Upper lobe of right lung (tissue), 1 donor: Measurements from ENCODE around the gene SDHAF2. TPM values are rescaled to one million over a fixed set of nuclear protein-coding genes. Genes with fewer than 3 reads are reported as not detected.
"Not testable (repeated sequence)": the region's sequence is repeated elsewhere in the genome, so short reads cannot be mapped to it uniquely, and the experiment has no call there.

Experiments used
- ATAC-seq: fragments of 200-7000 bp; cut with Tn5 transposase; one replicate; pipeline ENCODE4 v1.9.1; 2020; ENCODE audit warnings: mild to moderate bottlenecking, moderate library complexity
- DNase-seq: peaks from one replicate; pipeline ENCODE4 v3.0.0-alpha.2; 2020
- H3K27ac ChIP-seq: fragments of 200-600 bp; one replicate; pipeline ENCODE4 v1.8.0; 2022
- H3K27me3 ChIP-seq: fragments of 200-600 bp; one replicate; pipeline ENCODE4 v1.8.0; 2022; ENCODE audit warnings: mild to moderate bottlenecking
- H3K36me3 ChIP-seq: fragments of 200-600 bp; one replicate; pipeline ENCODE4 v1.8.0; 2022
- H3K4me1 ChIP-seq: fragments of 200-600 bp; one replicate; pipeline ENCODE4 v1.8.0; 2022
- H3K4me3 ChIP-seq: fragments of 200-600 bp; one replicate; pipeline ENCODE4 v1.8.0; 2022; ENCODE audit warnings: mild to moderate bottlenecking
- H3K9me3 ChIP-seq: fragments of 200-600 bp; one replicate; pipeline ENCODE4 v1.8.0; 2022
- intact Hi-C: fragments of 100-400 bp; cut with DNase I; formaldehyde crosslinking; loops from one replicate; pipeline ENCODE4 v1.11.0; 2022
- total RNA-seq: library from RNA; stranded (reverse); fragmentation: NEBNext Ultra II Directional; extraction: Animal tissue kit (Norgen Biotek cat#: 25700); gene quantifications from one replicate; pipeline ENCODE4 v1.2.1, GENCODE V29; 2021
- TF ChIP-seq, protein P1 (sequence below): fragments of 200-600 bp; IDR thresholded peaks from one replicate; pipeline ENCODE4 v1.8.0; 2022; ENCODE audit warnings: antibody characterized with exemption
- donor health status: DM: no; HTN: yes; CAD: no; lungs with severe emphysema.

The SDHAF2 gene
- total RNA-seq, 1 donor from 2014 or later: 34.1 TPM

DNA sequence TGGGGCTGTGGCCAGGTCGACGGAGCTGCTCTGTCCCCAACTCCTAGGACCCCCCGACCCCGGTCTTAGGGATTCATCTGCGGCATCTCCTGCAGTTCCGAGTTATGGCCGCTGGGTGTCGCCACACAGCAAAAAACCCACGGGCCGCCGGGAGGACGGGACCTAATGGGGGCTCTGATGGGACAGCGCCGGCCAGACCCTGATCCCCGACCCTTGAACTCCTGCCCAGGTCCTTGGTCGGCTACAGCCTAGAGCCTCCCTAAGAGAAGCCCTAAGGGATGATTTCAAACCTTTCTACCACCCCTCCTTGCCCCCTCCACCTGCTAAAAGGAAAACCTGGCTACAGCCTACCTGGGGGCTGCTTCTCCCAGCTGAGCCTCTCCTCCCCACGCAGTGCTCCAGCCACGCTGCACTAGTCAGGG lies 47.8 kb downstream of the SDHAF2 start:
- no peaks in the 10 kb centered on the region for H3K9me3 ChIP-seq
- no peak overlapping the region for H3K27ac ChIP-seq
- H3K4me3 ChIP-seq: no peak overlapping the region
- H3K4me1 ChIP-seq: no peaks in the 10 kb centered on the region
- TF ChIP-seq, protein P1, sequence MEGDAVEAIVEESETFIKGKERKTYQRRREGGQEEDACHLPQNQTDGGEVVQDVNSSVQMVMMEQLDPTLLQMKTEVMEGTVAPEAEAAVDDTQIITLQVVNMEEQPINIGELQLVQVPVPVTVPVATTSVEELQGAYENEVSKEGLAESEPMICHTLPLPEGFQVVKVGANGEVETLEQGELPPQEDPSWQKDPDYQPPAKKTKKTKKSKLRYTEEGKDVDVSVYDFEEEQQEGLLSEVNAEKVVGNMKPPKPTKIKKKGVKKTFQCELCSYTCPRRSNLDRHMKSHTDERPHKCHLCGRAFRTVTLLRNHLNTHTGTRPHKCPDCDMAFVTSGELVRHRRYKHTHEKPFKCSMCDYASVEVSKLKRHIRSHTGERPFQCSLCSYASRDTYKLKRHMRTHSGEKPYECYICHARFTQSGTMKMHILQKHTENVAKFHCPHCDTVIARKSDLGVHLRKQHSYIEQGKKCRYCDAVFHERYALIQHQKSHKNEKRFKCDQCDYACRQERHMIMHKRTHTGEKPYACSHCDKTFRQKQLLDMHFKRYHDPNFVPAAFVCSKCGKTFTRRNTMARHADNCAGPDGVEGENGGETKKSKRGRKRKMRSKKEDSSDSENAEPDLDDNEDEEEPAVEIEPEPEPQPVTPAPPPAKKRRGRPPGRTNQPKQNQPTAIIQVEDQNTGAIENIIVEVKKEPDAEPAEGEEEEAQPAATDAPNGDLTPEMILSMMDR: peak; percentile 95
- H3K36me3 ChIP-seq: no peaks in the 10 kb centered on the region
- ATAC-seq: peak; percentile 62
- intact Hi-C loops: loop anchor here (10.0 kb wide), 2 partner anchors 47 to 157 kb away; no protein-coding TSS in a partner anchor
- peaks cover 6% of the 10 kb centered on the region for H3K27me3 ChIP-seq
- peak; percentile 73 for DNase-seq

DNA sequence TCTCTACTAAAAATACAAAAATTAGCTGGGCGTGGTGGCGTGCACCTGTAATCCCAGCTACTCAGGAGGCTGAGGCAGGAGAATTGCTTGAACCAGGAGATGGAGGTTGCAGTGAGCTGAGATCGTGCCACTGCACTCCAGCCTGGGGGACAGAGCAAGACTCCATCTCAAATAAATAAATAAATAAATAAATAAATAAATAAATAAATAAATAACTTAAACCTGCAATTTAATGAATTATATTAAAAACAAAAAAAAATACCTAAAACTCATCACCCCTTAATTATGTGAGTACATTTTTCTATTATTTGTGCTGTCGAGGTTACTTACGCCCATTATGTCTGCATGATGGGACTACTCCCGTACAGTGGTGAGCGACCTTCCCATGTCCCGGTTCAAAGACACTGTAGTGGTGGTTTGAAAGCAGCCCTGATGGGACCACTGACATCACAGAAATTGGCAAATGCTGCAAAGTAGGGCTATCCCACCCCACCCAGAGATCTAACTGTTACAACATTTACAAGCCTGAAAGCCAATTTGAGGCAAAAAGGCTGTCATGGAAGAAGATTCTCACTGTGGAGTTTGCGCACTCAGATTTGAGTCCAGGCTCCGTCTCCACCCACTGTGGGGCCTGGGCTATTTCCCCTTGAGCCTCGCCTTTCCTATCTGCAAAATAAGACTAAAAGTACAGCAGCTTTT lies 49.6 kb downstream of the SDHAF2 start:
- H3K36me3 ChIP-seq: not testable (repeated sequence)

DNA sequence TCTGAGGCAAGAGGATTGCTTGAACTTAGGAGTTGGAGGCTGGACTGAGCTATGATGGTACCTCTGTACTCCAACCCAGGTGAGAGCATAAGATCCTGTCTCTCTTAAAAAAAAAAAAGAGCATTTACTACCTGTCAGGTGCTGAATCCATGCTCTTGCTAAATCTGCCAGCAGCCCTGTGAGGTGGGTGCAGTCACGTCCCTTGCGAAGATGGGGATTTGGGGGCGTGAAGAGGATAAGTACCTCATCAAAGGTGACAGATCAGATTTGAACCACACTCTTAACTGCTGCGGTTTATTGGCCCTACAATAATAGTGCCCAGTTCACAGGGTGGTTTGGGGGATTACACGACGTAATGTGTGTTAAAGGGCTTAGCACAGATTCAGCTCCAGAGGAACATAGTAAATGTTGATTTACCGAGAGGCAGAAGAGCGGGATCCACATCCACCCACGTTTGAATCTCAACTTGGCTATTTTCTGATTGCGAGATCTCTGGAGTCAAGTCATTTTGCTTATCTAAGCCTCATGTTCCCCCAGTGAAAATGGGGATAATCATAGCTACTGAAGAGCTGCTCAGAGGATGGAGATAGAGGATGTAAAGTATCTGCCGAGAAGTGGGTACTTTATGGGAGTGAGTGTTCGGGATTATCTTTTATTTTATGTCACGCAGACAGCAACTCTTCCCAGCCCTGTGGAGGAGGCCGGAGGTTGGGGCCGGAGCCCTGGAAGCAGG lies 50.5 kb downstream of the SDHAF2 start:
- H3K36me3 ChIP-seq: no peaks in the 10 kb centered on the region
- TF ChIP-seq, protein P1: no peak
- ATAC-seq: no peak
- H3K4me3 ChIP-seq: no peak overlapping the region
- intact Hi-C loops: no loop called here
- DNase-seq: no peak
- H3K27ac ChIP-seq: no peak overlapping the region
- no peaks in the 10 kb centered on the region for H3K4me1 ChIP-seq
- peaks cover 6% of the 10 kb centered on the region for H3K27me3 ChIP-seq
- no peaks in the 10 kb centered on the region for H3K9me3 ChIP-seq

More for the DNA sequence above, 49.6 kb downstream of the SDHAF2 start:
- not testable (repeated sequence) for DNase-seq, H3K27me3 ChIP-seq, H3K9me3 ChIP-seq, H3K4me3 ChIP-seq, ATAC-seq, H3K4me1 ChIP-seq, H3K27ac ChIP-seq
- intact Hi-C loops: loop anchor here (10.0 kb wide), 2 partner anchors 45 to 155 kb away; no protein-coding TSS in a partner anchor

DNA sequence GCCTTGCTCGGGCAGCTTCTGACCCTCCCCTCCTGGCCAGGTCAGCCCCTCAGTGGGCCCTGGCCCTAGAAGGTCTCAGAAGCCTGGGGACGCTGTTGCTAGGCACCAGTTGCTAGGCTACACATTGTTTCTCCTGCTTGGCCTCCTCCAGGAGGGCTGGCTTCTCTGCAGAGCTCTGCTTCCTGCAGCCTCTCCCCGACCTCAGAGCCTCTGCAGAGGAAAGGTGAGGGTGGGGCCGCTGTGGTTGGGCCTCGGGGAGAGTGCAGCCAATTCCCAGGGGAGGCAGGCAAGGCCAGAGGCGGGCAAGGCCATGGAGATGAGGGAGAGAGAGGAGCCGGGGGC lies 51.0 kb downstream of the SDHAF2 start:
- Histone ChIP-seq H3K36me3 (no peaks in the 10 kb centered on the region), H3K4me3 (no peak overlapping the region), H3K27ac (no peak overlapping the region), H3K27me3 (peaks cover 6% of the 10 kb centered on the region), H3K4me1 (no peaks in the 10 kb centered on the region), H3K9me3 (no peaks in the 10 kb centered on the region)
- DNase-seq: no peak
- TF ChIP-seq, protein P1: no peak
- ATAC-seq: no peak
- intact Hi-C loops: no loop called here

DNA sequence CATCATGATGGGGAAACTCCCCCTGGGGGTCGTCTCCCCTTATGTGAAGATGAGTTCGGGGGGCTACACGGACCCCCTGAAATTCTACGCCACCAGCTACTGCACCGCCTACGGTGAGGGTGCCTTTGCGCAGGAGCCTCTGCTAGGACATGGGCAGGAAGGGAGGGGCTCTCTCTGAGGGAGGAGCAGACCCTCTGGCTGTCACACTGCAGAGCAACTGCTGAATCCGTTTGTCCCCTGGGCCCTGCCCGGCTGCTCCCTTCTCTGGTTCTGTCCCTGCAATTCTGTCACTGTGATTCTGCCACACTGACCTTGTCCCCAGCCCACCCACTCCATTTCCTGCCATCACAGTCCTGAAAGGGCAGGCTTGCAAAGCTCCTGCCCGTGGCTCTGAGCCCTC lies 51.9 kb downstream of the SDHAF2 start:
- Histone ChIP-seq H3K4me1 (no peaks in the 10 kb centered on the region), H3K9me3 (no peaks in the 10 kb centered on the region), H3K36me3 (no peaks in the 10 kb centered on the region), H3K27me3 (peaks cover 6% of the 10 kb centered on the region), H3K4me3 (no peak overlapping the region), H3K27ac (no peak overlapping the region)
- DNase-seq: no peak
- TF ChIP-seq, protein P1: no peak
- intact Hi-C loops: no loop called here
- no peak for ATAC-seq

DNA sequence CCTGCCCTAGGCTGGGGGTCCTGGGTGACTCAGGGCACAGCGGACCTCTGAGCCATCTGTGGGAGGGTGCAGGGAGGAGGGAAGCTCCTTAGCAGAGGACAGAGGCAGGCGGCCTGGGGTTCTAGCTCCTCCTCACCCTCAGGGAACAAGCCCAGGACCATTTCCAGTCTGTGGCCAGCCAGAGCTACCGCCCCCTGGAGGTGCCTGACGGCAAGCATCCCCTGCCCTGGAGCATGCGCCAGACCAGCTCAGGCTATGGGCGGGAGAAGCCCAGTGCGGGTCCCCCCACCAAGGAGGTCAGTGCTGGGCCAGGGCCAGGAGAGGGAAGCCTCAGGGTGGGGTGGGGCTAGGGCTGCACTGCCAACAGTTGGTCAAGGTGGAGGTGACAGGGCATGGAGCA lies 52.6 kb downstream of the SDHAF2 start:
- ATAC-seq (peak; percentile 37), DNase-seq (no peak)
- Histone ChIP-seq H3K4me3 (no peak overlapping the region), H3K27me3 (peaks cover 6% of the 10 kb centered on the region), H3K9me3 (no peaks in the 10 kb centered on the region), H3K36me3 (no peaks in the 10 kb centered on the region), H3K4me1 (no peaks in the 10 kb centered on the region), H3K27ac (no peak overlapping the region)
- TF ChIP-seq, protein P1: peak; percentile 46
- intact Hi-C loops: no loop called here
